Immature natural killer cell (primary cell): ENCODE measurements around the gene FBLIM1. TPM values are rescaled to one million over a fixed set of nuclear protein-coding genes. Genes with fewer than 3 reads are reported as not detected.

Experiments
- DNase-seq, 3 donors: peaks; one replicate each; pipeline ENCODE4 v3.0.0; 2022; ENCODE audit warnings: mixed read lengths in 1 of 3
- H3K27ac Mint-ChIP-seq, 6 donors: one replicate each; pipeline ENCODE4 v1.8.0; 2020; ENCODE audit warnings: mixed read lengths in 6 of 6, mild to moderate bottlenecking in 5 of 6, inconsistent platforms in 4 of 6, moderate library complexity in 3 of 6
- H3K27me3 Mint-ChIP-seq, 3 donors: one replicate each; pipeline ENCODE4 v1.8.0; 2020 to 2021; ENCODE audit warnings: low read depth in 3 of 3, mild to moderate bottlenecking in 3 of 3, mixed read lengths in 3 of 3, moderate library complexity in 3 of 3, inconsistent platforms in 1 of 3
- H3K36me3 Mint-ChIP-seq, 3 donors: one replicate each; pipeline ENCODE4 v1.8.0; 2020; ENCODE audit warnings: mixed read lengths in 3 of 3, inconsistent platforms in 2 of 3, mild to moderate bottlenecking in 2 of 3
- H3K4me1 Mint-ChIP-seq, 2 donors: one replicate each; pipeline ENCODE4 v1.8.0; 2020; ENCODE audit warnings: inconsistent platforms in 2 of 2, mild to moderate bottlenecking in 2 of 2, mixed read lengths in 2 of 2, moderate library complexity in 1 of 2
- H3K4me3 Mint-ChIP-seq, 5 donors: one replicate each; pipeline ENCODE4 v1.8.0; 2020; ENCODE audit warnings: mild to moderate bottlenecking in 5 of 5, mixed read lengths in 5 of 5, inconsistent platforms in 3 of 5, moderate library complexity in 3 of 5
- H3K9me3 Mint-ChIP-seq, 6 donors: one replicate each; pipeline ENCODE4 v1.8.0; 2020; ENCODE audit warnings: mild to moderate bottlenecking in 6 of 6, mixed read lengths in 6 of 6, inconsistent platforms in 4 of 6, moderate library complexity in 3 of 6
- polyA plus RNA-seq, 3 donors: library from polyadenylated mRNA; unstranded; fragments of 300-500 nt; fragmentation: Illumina TruSeq; gene quantifications; one replicate each; pipeline ENCODE4 v1.2.3, GENCODE V29; 2021

Gene FBLIM1
- polyA plus RNA-seq, 3 donors from 2014 or later: not detected

- peak overlapping the region; percentile 94 to 97 (median 95) for H3K4me3 Mint-ChIP-seq
- H3K4me1 Mint-ChIP-seq: peaks cover 37 to 61% of the 10 kb centered on the region in 2 donors
- H3K27me3 Mint-ChIP-seq: peaks cover 25 to 43% (median 25%) of the 10 kb centered on the region in 3 donors
- H3K9me3 Mint-ChIP-seq: no peaks in the 10 kb centered on the region
- no peaks in the 10 kb centered on the region for H3K36me3 Mint-ChIP-seq
- DNase-seq: peak; percentile 87 to 88 (median 88)
- peak overlapping the region; percentile 96 to 99 (median 98) for H3K27ac Mint-ChIP-seq
These were observed 76.0 kb downstream of the FBLIM1 start for GRCh38 chr1:15834406-15835204.

GRCh38 chr1:15835205-15835740 is 76.7 kb downstream of the FBLIM1 start:
- H3K4me3 Mint-ChIP-seq: peak overlapping the region; percentile 94 to 97 (median 95)
- no peak for DNase-seq
- H3K27ac Mint-ChIP-seq: peak overlapping the region; percentile 96 to 98 (median 98)
- H3K9me3 Mint-ChIP-seq: no peaks in the 10 kb centered on the region
- H3K36me3 Mint-ChIP-seq: no peaks in the 10 kb centered on the region
- H3K27me3 Mint-ChIP-seq: peaks cover 25 to 43% (median 26%) of the 10 kb centered on the region in 3 donors
- H3K4me1 Mint-ChIP-seq: peaks cover 31 to 55% of the 10 kb centered on the region in 2 donors

GRCh38 chr1:15835741-15836510 is 77.3 kb downstream of the FBLIM1 start:
- Mint-ChIP-seq H3K36me3 (no peaks in the 10 kb centered on the region), H3K27ac (peak overlapping the region; percentile 96 to 98 (median 98)), H3K4me1 (peaks cover 30 to 50% of the 10 kb centered on the region in 2 donors), H3K9me3 (no peaks in the 10 kb centered on the region), H3K27me3 (peaks cover 25 to 43% (median 29%) of the 10 kb centered on the region in 3 donors), H3K4me3 (peak overlapping the region; percentile 94 to 97 (median 95))
- DNase-seq: peak; percentile 97 to 99 (median 98)

Other genes starting within 250 kb of the FBLIM1 start
- 10 to 100 TPM; 17.0 to 19.4 (median 19.4) TPM for gene CASP9, start 234.6 kb upstream of the FBLIM1 start, polyA plus RNA-seq
- gene DNAJC16, start 231.9 kb upstream of the FBLIM1 start, polyA plus RNA-seq: 1 to 10 TPM; 3.7 to 8.9 (median 4.0) TPM
- under 1 TPM in 2 of 3 donors, not detected in 1; 0.39 to 0.64 TPM for gene AGMAT, start 173.7 kb upstream of the FBLIM1 start, polyA plus RNA-seq
- gene DDI2, start 141.3 kb upstream of the FBLIM1 start, polyA plus RNA-seq: 1 to 10 TPM; 1.9 to 5.2 (median 3.3) TPM
- gene PLEKHM2, start 74.5 kb upstream of the FBLIM1 start, polyA plus RNA-seq: 1 to 10 TPM; 1.7 to 4.7 (median 3.2) TPM
- not detected for gene SLC25A34, start 22.5 kb upstream of the FBLIM1 start, polyA plus RNA-seq
- not detected for gene TMEM82, start 16.3 kb upstream of the FBLIM1 start, polyA plus RNA-seq
- gene UQCRHL, start 48.9 kb downstream of the FBLIM1 start, polyA plus RNA-seq: 1 to 10 TPM in 1 of 3 donors, under 1 TPM in 1, not detected in 1; 0.90 to 1.3 TPM
- gene SPEN, start 88.9 kb downstream of the FBLIM1 start, polyA plus RNA-seq: 10 to 100 TPM in 1 of 3 donors, 1 to 10 TPM in 2; 1.2 to 46.0 (median 6.0) TPM
- gene ZBTB17, start 217.3 kb downstream of the FBLIM1 start, polyA plus RNA-seq: 10 to 100 TPM in 1 of 3 donors, 1 to 10 TPM in 2; 6.1 to 21.4 (median 7.0) TPM
- gene SRARP, start 245.4 kb downstream of the FBLIM1 start, polyA plus RNA-seq: not detected